Calu3 (cell line): ENCODE results near the gene WDR36. TPM values are rescaled to one million over a fixed set of nuclear protein-coding genes. Genes with fewer than 3 reads are reported as not detected.

Source experiments
- BruUV-seq: library from RNA; stranded (reverse); fragments of 400-500 nt; replicated peaks from 2 replicates; lab custom pipeline; 2021; lab: Mats Ljungman, UMichigan
- CTCF ChIA-PET: fragments of 300-600 bp; sonication (Branson Sonifier 250); formaldehyde crosslinking; loops from one replicate; lab custom pipeline; 2022; ENCODE audit warnings: antibody characterized with exemption; lab: Charles Lee
- DNase-seq: peaks from one replicate; pipeline ENCODE4 v3.0.0; 2022
- H3K27ac Mint-ChIP-seq: one replicate; pipeline ENCODE4 v1.8.0; 2022; ENCODE audit warnings: mixed read lengths; ENCODE audit not compliant: unreplicated experiment
- H3K27me3 Mint-ChIP-seq: one replicate; pipeline ENCODE4 v1.8.0; 2022; ENCODE audit warnings: mixed read lengths; ENCODE audit not compliant: unreplicated experiment
- H3K36me3 Mint-ChIP-seq: one replicate; pipeline ENCODE4 v1.8.0; 2022; ENCODE audit warnings: mild to moderate bottlenecking, moderate library complexity, mixed read lengths; ENCODE audit not compliant: insufficient read depth, unreplicated experiment
- H3K4me1 Mint-ChIP-seq: one replicate; pipeline ENCODE4 v1.8.0; 2022; ENCODE audit warnings: mild to moderate bottlenecking, low read depth, mixed read lengths; ENCODE audit not compliant: unreplicated experiment
- H3K4me3 Mint-ChIP-seq: one replicate; pipeline ENCODE4 v1.8.0; 2022; ENCODE audit warnings: mild to moderate bottlenecking, low read depth, moderate library complexity, mixed read lengths; ENCODE audit not compliant: unreplicated experiment
- H3K9me3 Mint-ChIP-seq: one replicate; pipeline ENCODE4 v1.8.0; 2022; ENCODE audit warnings: low read depth, mixed read lengths; ENCODE audit not compliant: unreplicated experiment
- intact Hi-C: fragments of 100-400 bp; cut with micrococcal nuclease; formaldehyde crosslinking; loops from one replicate; pipeline ENCODE4 v1.10.0; 2022; ENCODE audit not compliant: unreplicated experiment
- total RNA-seq: library from RNA; stranded (reverse); gene quantifications from 2 replicates; pipeline ENCODE4 v1.2.3, GENCODE V29; 2022
- TF ChIP-seq, protein P1 (sequence below): fragments of 200-600 bp; IDR thresholded peaks from one replicate; pipeline ENCODE4 v1.8.0; 2022; ENCODE audit warnings: antibody characterized with exemption; ENCODE audit not compliant: unreplicated experiment

The WDR36 gene
- total RNA-seq, 1 experiment from 2014 or later: 48.7 TPM

GRCh38 chr5:111134087-111134486 is 41.9 kb downstream of the WDR36 start:
- DNase-seq: no peak
- no TSS peak for BruUV-seq
- intact Hi-C loops: no loop called here
- H3K9me3 Mint-ChIP-seq: no peaks in the 10 kb centered on the region
- no peaks in the 10 kb centered on the region for H3K4me1 Mint-ChIP-seq
- no peaks in the 10 kb centered on the region for H3K36me3 Mint-ChIP-seq
- H3K27ac Mint-ChIP-seq: no peak overlapping the region
- TF ChIP-seq, protein P1, sequence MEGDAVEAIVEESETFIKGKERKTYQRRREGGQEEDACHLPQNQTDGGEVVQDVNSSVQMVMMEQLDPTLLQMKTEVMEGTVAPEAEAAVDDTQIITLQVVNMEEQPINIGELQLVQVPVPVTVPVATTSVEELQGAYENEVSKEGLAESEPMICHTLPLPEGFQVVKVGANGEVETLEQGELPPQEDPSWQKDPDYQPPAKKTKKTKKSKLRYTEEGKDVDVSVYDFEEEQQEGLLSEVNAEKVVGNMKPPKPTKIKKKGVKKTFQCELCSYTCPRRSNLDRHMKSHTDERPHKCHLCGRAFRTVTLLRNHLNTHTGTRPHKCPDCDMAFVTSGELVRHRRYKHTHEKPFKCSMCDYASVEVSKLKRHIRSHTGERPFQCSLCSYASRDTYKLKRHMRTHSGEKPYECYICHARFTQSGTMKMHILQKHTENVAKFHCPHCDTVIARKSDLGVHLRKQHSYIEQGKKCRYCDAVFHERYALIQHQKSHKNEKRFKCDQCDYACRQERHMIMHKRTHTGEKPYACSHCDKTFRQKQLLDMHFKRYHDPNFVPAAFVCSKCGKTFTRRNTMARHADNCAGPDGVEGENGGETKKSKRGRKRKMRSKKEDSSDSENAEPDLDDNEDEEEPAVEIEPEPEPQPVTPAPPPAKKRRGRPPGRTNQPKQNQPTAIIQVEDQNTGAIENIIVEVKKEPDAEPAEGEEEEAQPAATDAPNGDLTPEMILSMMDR: no peak
- CTCF ChIA-PET: no interaction called here
- no peaks in the 10 kb centered on the region for H3K27me3 Mint-ChIP-seq
- H3K4me3 Mint-ChIP-seq: no peak overlapping the region

DNA sequence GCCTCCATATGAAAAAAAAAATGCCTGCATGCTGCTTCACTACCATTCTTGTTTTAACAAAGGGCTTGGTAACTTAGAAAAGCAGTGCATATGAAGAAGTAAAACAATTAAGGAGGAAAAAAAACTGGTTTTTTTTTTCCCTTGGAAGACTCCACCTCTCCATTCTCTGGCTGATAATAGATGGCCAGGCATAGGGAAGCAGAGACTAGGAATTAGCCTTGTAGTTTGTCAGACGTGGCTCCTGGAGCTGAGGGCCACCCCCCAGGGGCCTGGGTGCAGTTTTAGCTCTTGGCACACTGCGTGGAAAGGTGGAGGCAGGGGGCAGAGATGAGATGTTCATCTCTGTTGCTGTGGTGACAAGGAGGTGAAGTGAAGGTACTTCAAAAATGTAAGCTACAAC is 42.7 kb downstream of the WDR36 start:
- Mint-ChIP-seq H3K36me3 (no peaks in the 10 kb centered on the region), H3K9me3 (no peaks in the 10 kb centered on the region), H3K27me3 (no peaks in the 10 kb centered on the region), H3K27ac (no peak overlapping the region), H3K4me1 (no peaks in the 10 kb centered on the region), H3K4me3 (no peak overlapping the region)
- intact Hi-C loops: no loop called here
- no peak for DNase-seq
- CTCF ChIA-PET: no interaction called here
- TF ChIP-seq, protein P1: no peak
- no TSS peak for BruUV-seq

GRCh38 chr5:111135363-111135762 is 43.2 kb downstream of the WDR36 start:
- TF ChIP-seq, protein P1: no peak
- no peak overlapping the region for H3K4me3 Mint-ChIP-seq
- H3K4me1 Mint-ChIP-seq: no peaks in the 10 kb centered on the region
- H3K27ac Mint-ChIP-seq: no peak overlapping the region
- BruUV-seq: no TSS peak
- no peaks in the 10 kb centered on the region for H3K9me3 Mint-ChIP-seq
- no peaks in the 10 kb centered on the region for H3K36me3 Mint-ChIP-seq
- no peak for DNase-seq
- H3K27me3 Mint-ChIP-seq: no peaks in the 10 kb centered on the region
- CTCF ChIA-PET: no interaction called here
- intact Hi-C loops: no loop called here

GRCh38 chr5:111135946-111136345 is 43.8 kb downstream of the WDR36 start:
- Mint-ChIP-seq H3K4me1 (no peaks in the 10 kb centered on the region), H3K9me3 (no peaks in the 10 kb centered on the region), H3K36me3 (no peaks in the 10 kb centered on the region), H3K4me3 (no peak overlapping the region), H3K27me3 (no peaks in the 10 kb centered on the region), H3K27ac (no peak overlapping the region)
- CTCF ChIA-PET: no interaction called here
- no peak for DNase-seq
- BruUV-seq: no TSS peak
- TF ChIP-seq, protein P1: no peak
- intact Hi-C loops: no loop called here
